Astrocyte (in vitro differentiated cells and primary cell): ENCODE measurements around the gene RALBP1. TPM values are rescaled to one million over a fixed set of nuclear protein-coding genes. Genes with fewer than 3 reads are reported as not detected.
"Not testable (repeated sequence)": the region's sequence is repeated elsewhere in the genome, so short reads cannot be mapped to it uniquely, and the experiment has no call there.

Source experiments
- DNase-seq: peaks from one replicate; pipeline ENCODE4 v3.0.0-alpha.2; 2010; ENCODE audit warnings: low read depth
- FAIRE-seq: peaks from 2 replicates; lab custom pipeline; 2011; peaks lifted over from hg19 to GRCh38; lab: Jason Lieb, UNC
- H2AFZ ChIP-seq: 2 replicates; pipeline ENCODE4 v1.6.0; 2012; ENCODE audit warnings: low read depth, low read length, inconsistent platforms
- H3K27ac ChIP-seq: 2 replicates; pipeline ENCODE4 v1.5.1; 2011; ENCODE audit warnings: low read depth, low read length, inconsistent platforms
- H3K27me3 ChIP-seq: 2 replicates; pipeline ENCODE4 v1.6.0; 2011; ENCODE audit warnings: low read length, inconsistent platforms; ENCODE audit not compliant: insufficient read depth
- H3K36me3 ChIP-seq: 2 replicates; pipeline ENCODE4 v1.5.1; 2011; ENCODE audit warnings: low read length, inconsistent platforms; ENCODE audit not compliant: insufficient read depth
- H3K4me1 ChIP-seq: 2 replicates; pipeline ENCODE4 v1.5.1; 2011; ENCODE audit warnings: low read length, inconsistent platforms; ENCODE audit not compliant: insufficient read depth
- H3K4me2 ChIP-seq: 2 replicates; pipeline ENCODE4 v1.6.0; 2012; ENCODE audit warnings: low read length, inconsistent platforms
- H3K4me3 ChIP-seq: 2 replicates; pipeline ENCODE4 v1.5.1; 2011; ENCODE audit warnings: low read depth, mild to moderate bottlenecking, low read length, inconsistent platforms; ENCODE audit not compliant: insufficient read depth
- H3K79me2 ChIP-seq: 2 replicates; pipeline ENCODE4 v1.6.0; 2012; ENCODE audit warnings: mild to moderate bottlenecking, low read length, inconsistent platforms; ENCODE audit not compliant: insufficient read depth
- H3K9ac ChIP-seq: 2 replicates; pipeline ENCODE4 v1.6.0; 2012; ENCODE audit warnings: mild to moderate bottlenecking, low read length, inconsistent platforms
- H3K9me3 ChIP-seq: 2 replicates; pipeline ENCODE4 v1.5.1; 2012; ENCODE audit warnings: low read depth, mild to moderate bottlenecking, low read length, inconsistent platforms; ENCODE audit not compliant: insufficient read depth
- H4K20me1 ChIP-seq: 2 replicates; pipeline ENCODE4 v1.6.0; 2012; ENCODE audit warnings: low read length, inconsistent platforms; ENCODE audit not compliant: insufficient read depth
- H3K27ac Mint-ChIP-seq: one replicate; pipeline ENCODE4 v1.8.0; 2021; ENCODE audit warnings: mild to moderate bottlenecking, mixed read lengths; ENCODE audit not compliant: unreplicated experiment
- H3K27me3 Mint-ChIP-seq: one replicate; pipeline ENCODE4 v1.8.0; 2021; ENCODE audit warnings: low read depth, mixed read lengths; ENCODE audit not compliant: unreplicated experiment
- H3K36me3 Mint-ChIP-seq: one replicate; pipeline ENCODE4 v1.8.0; 2021; ENCODE audit warnings: low read depth, mixed read lengths; ENCODE audit not compliant: unreplicated experiment
- H3K4me1 Mint-ChIP-seq: one replicate; pipeline ENCODE4 v1.8.0; 2021; ENCODE audit warnings: low read depth, mixed read lengths; ENCODE audit not compliant: unreplicated experiment
- H3K4me3 Mint-ChIP-seq: one replicate; pipeline ENCODE4 v1.8.0; 2021; ENCODE audit warnings: mild to moderate bottlenecking, moderate library complexity, mixed read lengths; ENCODE audit not compliant: unreplicated experiment
- H3K9me3 Mint-ChIP-seq: one replicate; pipeline ENCODE4 v1.8.0; 2021; ENCODE audit warnings: mild to moderate bottlenecking, mixed read lengths; ENCODE audit not compliant: unreplicated experiment
- CTCF ChIP-seq: IDR thresholded peaks from 2 replicates; pipeline ENCODE4 v1.5.1; 2011; ENCODE audit warnings: low read depth, mild to moderate bottlenecking, inconsistent platforms, low read length, moderate library complexity; ENCODE audit not compliant: insufficient read depth
- EZH2 ChIP-seq: IDR thresholded peaks from 2 replicates; pipeline ENCODE4 v1.6.1; 2012; ENCODE audit warnings: mild to moderate bottlenecking, low read length, inconsistent platforms; ENCODE audit not compliant: insufficient read depth
- total RNA-seq: library from RNA; stranded (reverse); gene quantifications from 2 replicates; pipeline ENCODE4 v1.2.1, GENCODE V29; 2021

Gene RALBP1
- total RNA-seq, 1 donor from 2014 or later: 57.5 TPM

DNA sequence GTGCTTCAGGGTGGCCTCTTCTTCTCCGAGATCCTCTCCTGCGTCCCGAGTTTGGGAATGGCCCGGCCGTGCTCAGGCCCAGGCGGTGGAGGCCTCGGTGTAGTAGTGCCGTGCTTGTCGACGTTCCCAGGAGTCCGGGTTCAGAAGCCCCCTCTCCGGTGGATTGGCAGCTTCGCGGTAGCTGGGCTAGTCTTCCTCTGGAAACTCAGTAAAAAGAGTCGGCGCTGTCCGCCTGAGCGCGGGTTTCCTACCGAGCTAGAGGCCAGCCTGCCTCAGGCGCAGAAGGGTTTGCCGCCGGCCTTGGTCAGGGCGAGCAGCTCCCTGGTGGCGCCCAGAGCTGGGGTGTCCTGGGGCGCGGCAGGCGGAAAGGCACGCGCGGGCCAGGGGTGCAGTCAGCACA lies 3.2 kb downstream of the RALBP1 start:
- no peak overlapping the region for H3K27ac ChIP-seq
- H2AFZ ChIP-seq: no peak overlapping the region
- no peak overlapping the region for H3K4me3 ChIP-seq
- H3K36me3 ChIP-seq: no peaks in the 10 kb centered on the region
- H3K9me3 ChIP-seq: no peaks in the 10 kb centered on the region
- Mint-ChIP-seq H3K36me3 (peaks cover 9% of the 10 kb centered on the region), H3K9me3 (no peaks in the 10 kb centered on the region), H3K4me3 (no peak overlapping the region), H3K27me3 (no peaks in the 10 kb centered on the region), H3K4me1 (peaks cover 16% of the 10 kb centered on the region), H3K27ac (no peak overlapping the region)
- TF ChIP-seq EZH2 (no peak), CTCF (no peak)
- peaks cover 46% of the 10 kb centered on the region for H4K20me1 ChIP-seq
- no peak overlapping the region for H3K4me2 ChIP-seq
- FAIRE-seq (no peak), DNase-seq (no peak)
- no peak overlapping the region for H3K9ac ChIP-seq
- no peaks in the 10 kb centered on the region for H3K27me3 ChIP-seq
- H3K4me1 ChIP-seq: peaks cover 11% of the 10 kb centered on the region
- peaks cover 81% of the 10 kb centered on the region for H3K79me2 ChIP-seq

DNA sequence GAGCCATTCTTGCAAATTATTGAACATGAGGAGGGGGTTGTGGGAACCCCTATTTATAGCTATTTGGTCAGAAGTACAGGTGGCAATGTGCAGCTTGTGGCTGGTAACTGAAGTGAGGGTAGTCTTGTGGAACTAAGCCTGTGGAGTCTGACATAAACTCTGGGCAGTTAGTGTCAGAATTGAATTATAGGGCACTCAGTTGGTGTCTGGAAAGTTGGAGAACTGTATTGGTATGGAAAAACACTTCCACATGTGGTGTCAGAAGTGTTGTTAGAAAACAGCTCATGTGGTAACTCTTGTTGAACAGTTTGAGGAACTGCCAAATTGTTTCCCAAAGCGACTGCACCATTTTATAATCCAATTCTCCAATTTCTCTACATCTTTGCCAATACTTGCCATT lies 7.5 kb downstream of the RALBP1 start:
- Mint-ChIP-seq H3K9me3 (peaks cover 2% of the 10 kb centered on the region), H3K4me1 (peaks cover 4% of the 10 kb centered on the region), H3K4me3 (no peak overlapping the region), H3K27ac (peak overlapping the region; percentile 63), H3K36me3 (peaks cover 12% of the 10 kb centered on the region), H3K27me3 (no peaks in the 10 kb centered on the region)
- peaks cover 96% of the 10 kb centered on the region for H3K79me2 ChIP-seq
- no peak overlapping the region for H3K4me2 ChIP-seq
- no peaks in the 10 kb centered on the region for H3K4me1 ChIP-seq
- H3K9ac ChIP-seq: no peak overlapping the region
- H4K20me1 ChIP-seq: peaks cover 55% of the 10 kb centered on the region
- DNase-seq: no peak
- no peaks in the 10 kb centered on the region for H3K27me3 ChIP-seq
- FAIRE-seq: no peak
- no peaks in the 10 kb centered on the region for H3K36me3 ChIP-seq
- no peak for TF ChIP-seq EZH2
- TF ChIP-seq CTCF: no peak
- H2AFZ ChIP-seq: no peak overlapping the region
- no peaks in the 10 kb centered on the region for H3K9me3 ChIP-seq
- no peak overlapping the region for H3K27ac ChIP-seq
- H3K4me3 ChIP-seq: no peak overlapping the region

DNA sequence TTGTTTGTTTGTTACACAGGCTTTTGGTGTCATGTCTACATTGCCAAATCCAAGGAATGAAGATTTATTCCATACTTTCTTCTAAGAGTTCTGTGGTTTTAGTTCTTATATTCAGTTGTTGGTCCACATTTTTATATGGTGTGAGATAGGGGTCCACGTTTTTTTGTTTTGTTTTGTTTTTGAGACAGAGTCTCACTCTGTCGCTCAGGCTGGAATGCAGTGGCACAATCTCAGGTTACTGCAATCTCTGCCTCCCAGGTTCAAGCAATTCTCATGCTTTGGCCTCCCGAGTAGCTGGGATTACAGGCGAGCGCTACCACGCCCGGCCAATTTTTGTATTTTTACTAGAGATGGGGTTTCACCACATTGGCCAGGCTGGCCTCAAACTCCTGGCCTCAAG lies 8.2 kb downstream of the RALBP1 start:
- Histone ChIP-seq H3K79me2 (peaks cover 96% of the 10 kb centered on the region), H3K9ac (no peak overlapping the region), H3K4me2 (no peak overlapping the region), H3K9me3 (no peaks in the 10 kb centered on the region), H4K20me1 (peaks cover 52% of the 10 kb centered on the region), H3K36me3 (no peaks in the 10 kb centered on the region), H3K27ac (no peak overlapping the region), H3K4me3 (no peak overlapping the region), H3K27me3 (no peaks in the 10 kb centered on the region), H2AFZ (no peak overlapping the region), H3K4me1 (no peaks in the 10 kb centered on the region)
- no peak for DNase-seq
- H3K4me1 Mint-ChIP-seq: peaks cover 10% of the 10 kb centered on the region
- H3K4me3 Mint-ChIP-seq: no peak overlapping the region
- peaks cover 2% of the 10 kb centered on the region for H3K9me3 Mint-ChIP-seq
- H3K27me3 Mint-ChIP-seq: no peaks in the 10 kb centered on the region
- TF ChIP-seq EZH2: no peak
- no peak for TF ChIP-seq CTCF
- no peak for FAIRE-seq
- H3K27ac Mint-ChIP-seq: no peak overlapping the region
- peaks cover 9% of the 10 kb centered on the region for H3K36me3 Mint-ChIP-seq

DNA sequence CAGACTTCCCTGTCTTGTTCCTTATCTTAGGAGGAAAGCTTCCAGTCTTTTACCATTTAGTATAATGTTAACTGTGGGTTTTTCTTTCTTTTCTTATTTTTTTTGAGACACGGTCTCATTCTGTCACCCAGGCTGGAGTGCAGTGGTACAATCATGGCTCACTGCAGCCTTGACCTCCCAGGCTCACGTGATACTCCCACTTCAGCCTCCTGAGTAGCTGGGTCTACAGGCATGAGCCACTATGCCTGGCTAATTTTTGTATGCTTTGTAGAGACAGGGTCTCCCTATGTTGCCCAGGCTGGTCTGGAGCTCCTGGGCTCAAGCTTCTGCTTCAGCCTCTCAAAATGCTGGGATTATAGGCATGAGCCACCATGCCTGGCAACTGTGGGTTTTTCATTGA lies 9.5 kb downstream of the RALBP1 start:
- H3K4me2 ChIP-seq, FAIRE-seq, H3K9me3 Mint-ChIP-seq, H3K36me3 ChIP-seq, H2AFZ ChIP-seq, H3K9ac ChIP-seq, H3K4me3 Mint-ChIP-seq, H3K27ac Mint-ChIP-seq, H3K27ac ChIP-seq, H3K9me3 ChIP-seq, H3K4me1 ChIP-seq, H3K36me3 Mint-ChIP-seq, H3K4me3 ChIP-seq, DNase-seq, H3K27me3 ChIP-seq, H3K27me3 Mint-ChIP-seq, H3K4me1 Mint-ChIP-seq: not testable (repeated sequence)
- Histone ChIP-seq H3K79me2 (peaks cover 91% of the 10 kb centered on the region), H4K20me1 (peaks cover 50% of the 10 kb centered on the region)
